SH-SY5Y (cell line): ENCODE results near the gene SP6.

ENCODE experiments used
- GATA2 ChIP-seq: IDR thresholded peaks from 2 replicates; pipeline ENCODE4 v1.6.1; 2011; ENCODE audit warnings: mild to moderate bottlenecking, low read depth, low read length
- GATA3 ChIP-seq: IDR thresholded peaks from 2 replicates; pipeline ENCODE4 v1.6.1; 2011; ENCODE audit warnings: low read depth, mild to moderate bottlenecking, low read length, moderate library complexity

GRCh38 chr17:47840001-47840741 is 10.8 kb downstream of the SP6 start:
- TF ChIP-seq GATA3 (no peak), GATA2 (no peak)
